GM21737 (cell line): ENCODE results near the gene PODXL2.

Experiments used
- ATAC-seq: cut with Tn5 transposase; IDR thresholded peaks from one replicate; pipeline ENCODE4 v1.9.1; 2021; ENCODE audit warnings: mild to moderate bottlenecking, moderate library complexity; ENCODE audit not compliant: unreplicated experiment

PODXL2 gene

GRCh38 chr3:127625821-127626220 lies 3.2 kb upstream of the PODXL2 start:
- no peak for ATAC-seq

DNA sequence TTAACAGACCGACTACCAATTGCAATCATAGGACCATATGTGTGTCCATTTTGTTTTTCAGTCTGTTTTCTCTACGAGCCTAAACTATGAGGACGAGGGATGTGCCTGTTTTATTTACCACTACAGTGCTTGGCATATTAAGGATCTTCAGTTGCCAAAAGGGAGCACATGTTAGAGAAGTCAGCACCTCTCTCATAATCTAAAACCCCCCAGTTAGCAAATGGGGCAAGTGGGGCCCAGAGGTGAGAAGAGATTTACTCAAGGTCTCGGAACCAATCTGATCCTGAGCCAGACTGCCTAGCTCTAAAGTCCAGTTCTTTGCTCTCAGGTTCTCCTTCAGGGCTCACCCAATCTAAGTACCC lies 578 bp upstream of the PODXL2 start:
- no peak for ATAC-seq

- ATAC-seq, result no peak
Observed at GRCh38 chr3:127629467-127630403, 750 bp downstream of the PODXL2 start.

DNA sequence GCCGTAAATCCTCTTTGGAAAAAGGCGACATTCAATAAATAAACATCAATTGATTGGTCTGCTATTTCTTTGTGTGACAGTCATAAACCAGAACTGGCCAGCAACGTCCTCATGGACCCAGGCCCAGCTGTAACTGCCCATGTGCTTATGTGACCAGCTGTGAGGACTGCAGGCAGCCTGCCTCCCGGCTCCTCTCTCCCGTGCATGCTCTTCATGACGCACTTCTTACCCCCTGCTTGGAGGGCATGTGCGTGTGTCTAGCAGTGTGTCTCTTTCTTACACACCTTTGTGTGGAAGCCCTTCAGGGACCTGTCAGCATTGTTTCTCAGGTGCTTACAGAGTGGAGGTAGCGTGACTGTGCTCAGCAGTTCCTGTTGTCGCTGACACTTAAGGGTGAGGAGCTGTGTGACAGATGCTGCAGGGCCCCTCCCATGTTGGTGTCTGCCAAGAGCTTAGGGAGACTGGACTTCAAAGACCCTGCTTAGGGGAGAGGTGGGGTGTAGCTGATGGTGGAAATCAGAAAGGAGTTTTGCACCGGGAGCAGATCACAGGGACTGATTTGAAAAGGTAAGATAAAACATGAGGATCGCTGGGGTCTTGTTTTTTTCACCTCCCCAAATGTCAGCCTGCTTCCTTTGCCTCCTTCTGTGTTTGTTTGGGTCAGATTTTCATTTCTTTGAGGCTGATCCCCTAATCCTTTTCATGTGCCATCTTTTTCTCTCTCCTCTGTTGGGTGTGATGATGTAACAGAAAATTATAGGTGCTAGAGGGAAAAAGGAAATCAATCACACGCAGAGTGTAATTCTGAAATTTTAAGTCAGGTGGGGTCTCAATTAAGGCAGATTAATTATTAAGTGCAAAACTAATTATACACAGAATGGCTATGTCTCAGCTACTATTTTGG lies 2.1 kb downstream of the PODXL2 start:
- ATAC-seq, result no peak

DNA sequence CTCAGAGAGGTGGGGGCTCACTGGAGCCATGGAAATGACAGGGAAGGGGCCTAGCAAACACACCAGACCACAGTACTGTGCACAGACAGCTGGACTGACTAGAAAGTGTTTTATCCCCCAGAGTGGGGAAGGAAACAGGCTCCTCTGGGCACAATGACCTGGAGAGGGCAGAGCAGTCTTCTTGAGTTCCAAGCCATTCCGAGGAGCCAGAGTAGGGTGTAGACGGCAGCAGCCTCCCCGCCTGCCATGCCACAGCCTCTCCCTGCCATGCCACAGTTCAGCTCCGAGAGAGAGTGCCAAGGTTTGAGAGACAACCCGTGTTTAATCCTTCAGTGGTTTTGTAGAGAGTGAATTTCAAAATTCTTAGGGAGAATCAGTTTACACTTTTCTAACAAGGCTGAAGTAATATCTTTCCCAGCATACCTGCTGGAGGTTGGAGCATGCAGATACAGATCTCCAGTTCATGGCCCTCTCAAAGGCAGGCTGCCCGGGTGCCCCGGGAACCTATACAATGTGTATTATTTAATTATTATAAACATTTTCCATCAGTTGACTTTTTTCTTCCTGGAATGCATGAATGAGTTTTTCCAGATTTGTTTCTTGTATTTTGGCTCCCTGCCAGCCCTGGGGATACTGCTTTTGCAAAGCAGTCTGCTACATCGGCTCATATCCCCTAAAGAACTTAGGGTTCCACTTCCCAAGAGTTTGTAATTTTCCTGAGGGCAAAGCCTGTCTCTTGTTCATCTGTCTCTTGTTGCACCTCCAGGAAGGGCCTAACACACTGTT lies 3.2 kb downstream of the PODXL2 start:
- no peak for ATAC-seq

GRCh38 chr3:127634653-127635052 lies 5.7 kb downstream of the PODXL2 start:
- ATAC-seq, result no peak

DNA sequence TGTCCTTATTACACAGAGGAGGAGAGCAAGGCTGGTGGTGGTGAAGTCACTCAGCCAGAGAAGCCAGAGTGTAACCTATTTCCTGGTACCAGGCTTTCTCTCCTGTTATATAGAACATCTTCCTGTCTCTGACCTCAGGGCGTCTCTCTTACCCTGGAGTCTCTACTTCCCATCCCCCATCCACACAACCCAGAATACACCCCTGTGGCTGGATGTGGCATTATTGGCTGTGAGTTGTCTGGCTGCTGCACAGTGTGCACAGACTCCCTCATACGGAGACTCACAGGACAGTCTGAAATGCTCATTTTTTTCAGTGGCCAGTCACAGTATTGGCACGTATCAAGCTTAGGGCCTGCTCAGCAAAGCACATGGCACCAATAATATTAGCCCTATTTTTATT lies 8.6 kb downstream of the PODXL2 start:
- ATAC-seq, result no peak

DNA sequence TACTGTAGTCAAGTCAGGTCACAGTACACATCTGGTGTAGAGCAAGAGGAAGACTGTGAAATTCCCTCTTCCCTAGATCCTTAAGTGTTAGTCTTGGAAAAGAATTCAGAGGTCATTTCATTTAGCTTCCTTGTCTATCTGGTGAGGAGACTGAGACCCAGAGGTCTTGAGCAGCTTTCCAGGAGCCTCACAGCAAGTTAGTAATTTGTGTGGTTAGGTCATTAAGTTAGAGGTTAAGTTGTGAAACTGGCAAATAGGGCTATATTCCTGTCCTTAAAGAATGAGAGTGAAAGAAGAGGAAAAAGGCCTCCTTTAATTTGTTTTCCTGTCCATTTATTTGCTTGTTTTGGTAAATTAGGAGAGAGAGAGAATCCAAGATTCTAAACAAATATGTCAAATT lies 9.0 kb downstream of the PODXL2 start:
- no peak for ATAC-seq

GRCh38 chr3:127639173-127640041 lies 10.4 kb downstream of the PODXL2 start:
- no peak for ATAC-seq

GRCh38 chr3:127640042-127640355 lies 11.0 kb downstream of the PODXL2 start:
- no peak for ATAC-seq

DNA sequence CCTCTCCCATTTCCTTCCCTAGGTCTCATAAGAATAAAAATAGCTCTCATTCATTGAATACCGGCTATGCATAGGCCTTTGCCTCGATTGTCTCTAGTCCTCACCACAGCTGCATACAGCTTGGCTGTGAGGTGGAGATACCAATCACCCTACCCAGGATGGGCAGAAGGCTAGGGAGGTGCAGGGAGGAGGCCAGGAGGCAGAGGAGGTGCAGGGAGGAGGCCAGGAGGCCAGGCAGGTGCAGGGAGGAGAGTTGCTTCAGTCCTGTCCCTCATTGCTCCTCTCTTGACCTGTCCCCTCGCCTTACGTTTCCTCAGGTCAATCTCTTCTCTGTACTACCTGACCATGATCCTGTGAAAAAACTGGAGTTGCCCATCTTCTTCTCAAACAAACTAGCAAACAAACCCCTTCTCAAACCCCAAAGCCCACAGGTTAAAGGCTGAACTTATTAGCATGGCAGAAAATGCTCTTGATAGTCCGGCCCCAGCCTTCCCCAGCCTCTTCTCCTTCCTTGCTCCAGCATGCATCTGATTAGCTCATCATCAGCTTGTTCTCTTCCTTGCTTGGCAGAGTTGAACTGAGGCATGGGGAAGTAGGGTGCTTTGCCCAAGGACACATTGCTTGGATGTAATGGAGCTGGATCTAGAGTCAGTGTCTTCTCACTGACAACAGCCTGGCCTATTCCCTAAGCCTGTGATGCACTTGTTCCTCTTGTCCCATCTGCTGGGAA lies 15.8 kb downstream of the PODXL2 start:
- ATAC-seq, result no peak

DNA sequence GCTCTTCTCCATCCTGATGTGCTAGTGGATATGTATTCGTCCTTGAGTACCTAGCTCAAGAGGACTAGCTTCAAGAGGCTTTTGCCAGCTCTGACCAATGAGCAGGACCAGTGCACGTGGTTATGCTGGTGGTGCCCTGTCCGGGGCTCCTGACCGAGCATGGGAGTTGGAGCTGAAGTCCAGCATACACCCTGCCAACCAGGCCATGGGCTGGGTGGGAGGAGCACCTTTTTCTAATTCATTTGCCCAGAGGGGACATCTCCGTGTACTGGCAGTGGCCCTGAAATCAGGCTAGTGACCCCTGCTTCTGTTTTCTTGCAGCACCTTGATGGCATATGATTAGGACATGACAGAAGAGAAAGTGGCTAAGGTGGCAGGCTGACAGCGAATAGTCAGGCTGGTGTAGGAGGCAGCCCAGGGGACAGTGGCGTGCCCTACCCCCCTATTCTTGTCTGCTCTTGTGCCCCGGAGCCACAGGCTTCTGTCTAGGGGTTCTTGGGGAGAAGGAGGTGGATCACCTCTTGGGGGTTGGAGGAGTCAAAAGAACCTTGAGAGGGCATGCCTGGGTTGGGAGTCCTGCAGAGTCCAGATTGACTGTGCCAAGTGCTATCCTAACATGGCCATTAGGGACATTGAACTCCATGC lies 16.5 kb downstream of the PODXL2 start:
- no peak for ATAC-seq

DNA sequence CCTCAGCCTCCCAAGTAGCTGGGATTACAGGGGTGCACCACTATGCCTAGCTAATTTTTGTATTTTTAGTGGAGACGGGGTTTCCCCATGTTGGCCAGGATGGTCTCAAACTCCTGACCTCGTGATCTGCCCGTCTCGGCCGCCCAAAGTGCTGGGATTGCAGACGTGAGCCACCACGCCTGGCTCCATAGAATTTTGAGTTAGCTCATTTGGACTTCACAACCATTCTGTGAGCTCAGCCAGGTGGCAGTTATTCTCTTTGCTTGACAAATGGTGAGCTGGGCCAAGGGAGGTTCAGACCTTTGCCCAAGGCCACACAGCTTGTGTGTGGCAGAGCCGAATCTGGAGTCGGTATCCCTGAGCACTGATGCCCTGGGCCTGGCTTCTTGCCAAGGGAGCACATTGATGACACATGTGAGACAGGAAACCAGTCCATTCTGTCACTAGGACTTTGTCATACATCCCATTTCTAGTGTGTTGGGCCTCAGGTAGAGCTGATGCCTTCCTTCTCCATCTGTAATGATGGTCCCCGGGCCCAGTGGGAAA lies 17.6 kb downstream of the PODXL2 start:
- no peak for ATAC-seq

DNA sequence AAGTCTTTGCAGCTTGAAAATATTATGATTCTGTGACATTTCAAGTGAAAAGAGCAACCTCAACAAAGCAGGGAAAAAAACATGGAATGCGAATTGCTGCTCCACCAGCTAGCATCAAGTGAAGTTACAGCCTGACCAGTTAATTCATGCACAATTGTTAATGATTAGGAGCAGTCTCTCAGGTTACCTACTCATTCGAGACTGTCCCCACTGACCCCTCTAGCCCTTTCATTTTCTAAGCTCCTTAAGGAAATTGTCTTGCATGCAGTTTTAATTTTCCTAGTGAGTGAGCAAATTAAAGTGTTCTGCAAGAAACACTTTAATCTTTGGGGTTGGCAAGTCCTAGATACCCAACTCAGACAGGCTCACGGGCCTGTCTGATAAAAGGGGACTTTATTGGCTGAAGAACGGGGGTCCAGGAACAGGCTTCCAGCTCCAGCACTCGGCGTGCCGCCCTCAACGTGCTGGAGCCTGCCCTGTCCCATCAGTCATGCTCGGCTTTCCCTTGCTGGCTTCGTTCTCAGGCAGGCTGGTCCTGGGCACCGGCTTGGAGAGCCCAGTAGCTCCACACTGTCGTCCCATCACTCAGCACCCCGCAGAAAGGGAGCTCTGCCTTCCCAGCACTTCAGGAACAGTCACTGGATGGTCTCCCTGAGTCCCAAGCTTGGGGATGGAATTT lies 18.3 kb downstream of the PODXL2 start:
- ATAC-seq, result no peak

DNA sequence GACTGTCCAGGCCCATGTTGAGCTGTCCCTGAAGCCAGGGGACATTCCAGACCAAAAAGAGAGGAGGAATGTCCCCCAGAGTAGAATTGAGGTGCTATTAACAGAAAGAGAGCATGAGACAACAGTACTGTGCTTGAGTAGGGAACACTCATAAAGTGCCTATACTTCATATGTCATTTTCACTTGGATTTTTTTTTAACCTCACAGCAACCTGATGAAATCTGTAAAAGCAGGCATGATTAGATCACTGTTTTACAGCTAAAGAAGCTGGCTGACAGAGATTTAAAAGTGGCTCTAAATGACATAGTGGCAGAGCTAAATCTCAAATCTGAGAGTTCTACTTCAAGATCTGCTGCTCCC lies 18.8 kb downstream of the PODXL2 start:
- ATAC-seq, result no peak

DNA sequence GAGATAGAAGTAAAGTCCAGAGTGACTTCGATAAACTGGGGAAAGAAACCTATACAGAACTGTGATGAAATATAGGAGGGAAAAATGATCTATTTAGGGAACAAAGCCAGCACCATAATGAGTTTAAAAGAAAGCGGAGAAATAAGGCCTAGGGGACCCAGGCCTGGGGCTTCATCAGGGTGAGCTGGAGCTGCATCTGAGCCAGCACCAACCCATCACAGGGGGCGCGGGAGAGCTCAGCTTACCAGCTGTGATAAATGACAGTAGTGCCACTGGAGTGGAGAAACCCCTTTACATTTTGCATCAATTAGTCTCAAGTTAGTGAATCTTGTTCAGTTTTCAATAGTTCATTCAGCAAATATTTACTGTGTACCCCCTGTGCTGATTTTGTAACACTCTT lies 21.3 kb downstream of the PODXL2 start:
- ATAC-seq, result no peak

GRCh38 chr3:127651516-127652172 lies 22.7 kb downstream of the PODXL2 start:
- no peak for ATAC-seq
